DMS 273 (cell line): ENCODE results near the gene SRD5A2.
A peak's percentile ranks its signal among the peaks of the same experiment; 100 is the strongest.
"Not testable (repeated sequence)": the region's sequence is repeated elsewhere in the genome, so short reads cannot be mapped to it uniquely, and the experiment has no call there.

Experiments
- DNase-seq: peaks from one replicate; lab custom pipeline; 2025; ENCODE audit not compliant: unreplicated experiment; lab: John Stamatoyannopoulos, UW

Gene SRD5A2

GRCh38 chr2:31534636-31535035, 46.1 kb downstream of the SRD5A2 start:
- no peak for DNase-seq

DNA sequence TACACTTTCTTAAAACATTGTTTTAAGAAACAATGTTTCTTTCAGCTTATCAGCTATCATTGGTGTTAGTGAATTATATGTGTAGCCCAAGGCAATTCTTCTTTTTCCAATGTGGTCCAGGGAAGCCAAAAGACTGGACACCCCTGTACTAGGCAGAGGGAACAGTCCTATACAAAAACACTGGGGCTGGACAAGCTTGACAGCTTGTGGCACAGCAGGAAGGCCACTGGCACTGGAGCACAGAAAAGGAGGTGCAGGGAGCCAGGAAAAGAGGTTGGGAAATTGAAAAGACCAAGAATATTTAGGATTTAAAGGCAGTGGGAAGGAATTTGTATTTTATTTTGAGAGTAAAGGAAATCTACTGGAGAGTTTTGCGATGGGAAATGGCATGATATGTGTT, 47.7 kb downstream of the SRD5A2 start:
- DNase-seq: no peak

DNA sequence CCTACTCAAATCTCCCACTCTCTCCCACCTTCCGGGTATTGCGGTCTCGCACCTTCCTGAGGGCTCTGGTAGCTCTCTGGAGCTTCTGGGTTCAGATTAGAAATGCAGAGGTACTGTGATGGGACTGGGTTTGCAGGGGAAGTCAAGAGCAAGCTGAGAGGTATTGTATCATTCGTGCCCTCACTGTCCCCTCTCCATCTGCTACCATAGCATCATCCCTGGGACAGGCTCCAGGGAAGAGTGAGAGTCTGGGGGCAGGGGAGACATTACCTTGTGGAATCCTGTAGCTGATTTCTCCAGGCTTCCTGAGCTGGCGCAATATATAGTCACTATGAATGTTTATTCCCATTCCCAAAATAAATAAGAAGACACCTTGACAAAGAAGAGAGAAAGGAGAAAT, 49.6 kb downstream of the SRD5A2 start:
- DNase-seq: no peak

DNA sequence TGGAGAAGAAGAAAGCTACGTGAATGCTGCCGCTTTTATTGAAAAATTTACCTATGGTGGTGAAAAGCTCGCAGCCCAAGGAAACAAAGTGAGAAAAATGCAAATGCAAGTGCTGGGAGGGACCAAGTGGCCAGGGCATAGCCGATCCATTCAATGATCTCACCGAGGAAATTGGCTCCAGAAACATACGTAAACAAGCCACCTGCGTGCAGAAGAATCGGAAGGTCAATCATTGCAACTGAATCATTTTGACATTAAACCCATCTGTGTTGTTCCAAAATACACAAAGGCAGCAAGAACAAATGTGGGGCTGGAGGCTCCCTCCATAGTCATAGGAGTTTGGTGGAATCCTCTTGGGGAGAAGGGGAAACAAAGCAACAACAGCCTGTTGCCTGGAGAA, 51.5 kb downstream of the SRD5A2 start:
- no peak for DNase-seq

GRCh38 chr2:31528823-31529222, 51.9 kb downstream of the SRD5A2 start:
- DNase-seq: no peak

GRCh38 chr2:31526946-31527732, 53.6 kb downstream of the SRD5A2 start:
- DNase-seq: no peak

- peak; percentile 4 for DNase-seq
Measured at GRCh38 chr2:31525876-31526275, 54.9 kb downstream of the SRD5A2 start.

DNA sequence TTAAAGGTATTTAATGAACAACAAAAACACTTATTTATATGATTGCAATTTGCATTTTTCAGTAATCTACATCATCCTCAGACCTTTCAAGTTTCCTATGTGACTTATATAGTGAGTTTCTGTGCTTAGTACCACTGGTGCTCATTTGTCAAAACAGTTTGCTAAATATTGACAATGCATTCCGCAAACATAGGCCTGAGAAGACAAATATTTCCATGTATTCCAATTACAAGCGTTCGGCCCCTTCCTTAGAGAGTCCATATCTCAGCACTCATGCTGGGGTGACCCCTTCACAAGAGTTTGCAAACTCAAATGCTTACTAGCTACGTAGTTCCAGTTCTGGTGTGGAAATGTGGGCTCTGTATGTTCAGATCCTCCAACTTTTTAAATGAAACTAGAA, 56.1 kb downstream of the SRD5A2 start:
- DNase-seq: no peak

GRCh38 chr2:31523871-31524492, 56.8 kb downstream of the SRD5A2 start:
- DNase-seq: peak; percentile 85

GRCh38 chr2:31522786-31523185, 58.0 kb downstream of the SRD5A2 start:
- no peak for DNase-seq

DNA sequence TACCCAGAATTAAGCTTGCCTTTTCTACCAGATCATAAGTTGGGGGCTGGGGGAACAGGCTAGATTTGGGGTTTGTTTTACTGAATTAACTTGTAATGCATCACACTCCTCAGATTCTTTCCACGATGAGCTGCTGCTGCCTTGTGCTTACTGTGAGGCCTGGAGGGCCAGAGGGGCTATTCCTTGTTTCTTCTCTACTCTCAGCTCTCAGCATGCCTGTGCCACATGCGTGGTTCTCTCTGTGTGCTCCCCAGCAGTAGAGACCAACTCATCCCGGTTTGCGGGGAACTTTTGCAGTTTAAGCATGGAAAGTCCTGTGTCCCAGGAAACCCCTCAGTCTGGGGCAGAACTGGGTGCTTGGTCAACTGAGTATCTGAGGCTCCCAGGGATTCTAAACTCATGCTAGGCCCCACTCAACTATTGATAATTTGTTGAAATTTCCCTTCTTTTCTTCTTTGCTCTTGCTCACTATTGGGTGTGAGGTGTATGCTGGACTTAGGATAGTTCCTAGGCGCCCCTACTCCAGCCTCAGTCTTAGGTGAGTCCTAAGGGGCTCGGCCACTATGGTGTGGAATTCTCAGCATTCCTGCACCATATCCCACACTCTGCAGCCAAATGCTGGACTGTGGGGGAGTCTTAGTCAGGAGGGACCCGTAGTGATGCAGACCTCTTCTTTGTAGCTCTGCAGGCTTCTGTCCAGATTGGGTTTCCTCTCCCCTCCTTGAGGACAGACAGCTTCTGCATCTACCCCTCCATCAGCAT, 63.1 kb downstream of the SRD5A2 start:
- no peak for DNase-seq

GRCh38 chr2:31515586-31515985, 65.2 kb downstream of the SRD5A2 start:
- DNase-seq: no peak

GRCh38 chr2:31513553-31513952, 67.2 kb downstream of the SRD5A2 start:
- no peak for DNase-seq

GRCh38 chr2:31511376-31511775, 69.4 kb downstream of the SRD5A2 start:
- no peak for DNase-seq

DNA sequence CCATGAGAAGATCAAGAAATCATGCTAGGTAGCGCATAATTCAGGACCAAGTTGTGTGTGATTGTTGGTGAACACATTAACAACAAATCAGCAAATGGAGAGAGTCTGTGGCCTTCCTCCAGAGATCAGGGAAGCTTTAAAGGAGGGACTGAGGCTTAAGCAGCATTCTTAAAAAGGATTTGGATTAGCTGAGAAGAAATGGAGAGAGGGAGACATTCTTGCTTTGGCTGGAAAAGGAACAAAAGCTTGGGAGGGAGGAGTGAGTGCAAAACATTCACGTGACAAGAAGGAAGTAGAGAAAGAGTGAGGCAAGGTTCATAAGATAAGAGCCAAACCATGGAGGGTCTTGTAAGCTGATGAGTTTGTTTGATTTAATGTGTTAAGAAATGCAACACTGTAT, 75.6 kb downstream of the SRD5A2 start:
- no peak for DNase-seq

DNA sequence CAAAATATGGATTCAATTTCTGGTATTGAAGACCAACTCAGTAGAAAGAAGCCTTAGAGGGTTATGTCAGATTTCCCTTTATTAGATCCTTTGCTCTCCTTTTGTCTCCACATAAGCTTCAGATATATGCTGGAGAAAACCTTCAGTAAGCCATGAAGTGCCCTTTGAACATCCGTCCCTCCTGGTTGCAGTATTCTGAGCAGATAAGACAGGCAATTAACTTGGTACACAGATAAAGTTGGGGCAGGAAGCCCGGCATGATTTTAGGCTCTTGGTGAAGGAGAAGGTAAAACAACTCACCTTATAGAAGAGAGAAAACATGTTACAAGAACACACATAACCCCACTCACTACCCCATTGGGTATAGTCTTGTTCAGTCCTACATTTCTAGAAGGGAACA, 76.4 kb downstream of the SRD5A2 start:
- DNase-seq: no peak

- not testable (repeated sequence) for DNase-seq
Measured at GRCh38 chr2:31496451-31496874, 84.3 kb downstream of the SRD5A2 start.

- DNase-seq: not testable (repeated sequence)
Measured at GRCh38 chr2:31489339-31489738, 91.4 kb downstream of the SRD5A2 start.

DNA sequence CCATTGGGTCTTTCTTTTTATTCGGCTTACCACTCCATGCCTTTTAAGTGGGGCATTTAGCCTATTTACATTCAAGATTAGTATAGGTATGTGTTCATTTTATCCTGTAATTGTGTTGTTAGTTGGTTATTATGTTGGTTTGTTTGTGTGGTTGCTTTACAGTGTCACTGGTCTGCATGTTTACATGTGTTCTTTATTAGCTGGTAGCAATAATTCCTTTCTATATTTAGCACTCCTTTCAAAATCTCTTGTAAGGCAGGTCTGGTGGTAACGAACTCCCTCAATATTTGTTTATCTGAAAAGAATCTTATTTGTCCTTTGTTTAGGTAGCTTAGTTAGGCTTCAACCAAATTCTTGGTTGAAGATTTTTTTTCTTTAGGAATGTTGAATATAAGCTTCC, 97.5 kb downstream of the SRD5A2 start:
- DNase-seq: no peak

GRCh38 chr2:31476511-31477180, 104.1 kb downstream of the SRD5A2 start:
- no peak for DNase-seq

DNA sequence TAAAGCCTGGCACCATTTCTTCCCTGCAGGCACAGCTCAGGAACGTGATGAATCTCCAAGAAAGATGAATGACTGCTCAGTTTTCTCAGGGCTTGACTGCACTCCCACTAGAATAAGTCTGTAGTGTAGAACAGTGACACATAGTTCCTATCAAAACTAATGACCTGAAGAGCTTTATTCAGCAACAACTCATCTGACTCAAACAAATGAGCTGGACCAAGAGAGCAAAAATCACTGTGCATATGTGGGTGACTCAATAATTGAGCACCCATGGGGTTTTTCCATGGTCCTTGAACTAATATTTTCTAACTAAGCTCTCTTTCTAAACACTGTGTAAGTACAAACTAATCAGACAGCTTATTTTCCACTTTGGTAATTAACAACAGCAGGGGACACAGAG, 105.0 kb downstream of the SRD5A2 start:
- DNase-seq: no peak
